DMS79 (cell line): Measurements from ENCODE around the gene MESP1.

ENCODE experiments used
- DNase-seq: peaks from one replicate; lab custom pipeline; 2025; lab: John Stamatoyannopoulos, UW

MESP1 gene

DNA sequence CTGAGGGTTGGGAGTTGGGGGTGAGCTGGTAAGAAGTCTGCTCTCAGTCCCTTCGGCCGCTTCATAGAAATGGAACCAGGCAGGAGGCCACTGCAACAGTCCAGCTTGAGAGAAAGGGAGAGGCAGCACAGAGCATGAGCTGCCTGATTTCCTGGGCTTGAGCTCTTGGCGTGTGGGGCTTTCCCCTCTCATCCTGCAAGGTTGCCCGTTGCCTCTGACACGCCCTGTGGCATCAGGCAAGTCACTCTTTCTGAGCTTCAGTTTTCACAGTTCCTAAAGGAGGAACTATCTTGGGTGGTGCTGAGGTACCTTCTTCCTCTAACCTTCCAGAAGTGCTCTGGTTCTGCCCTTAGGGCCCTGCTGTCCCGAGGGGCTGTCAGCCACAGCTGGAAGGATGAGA lies 30.0 kb upstream of the MESP1 start:
- DNase-seq, result no peak

DNA sequence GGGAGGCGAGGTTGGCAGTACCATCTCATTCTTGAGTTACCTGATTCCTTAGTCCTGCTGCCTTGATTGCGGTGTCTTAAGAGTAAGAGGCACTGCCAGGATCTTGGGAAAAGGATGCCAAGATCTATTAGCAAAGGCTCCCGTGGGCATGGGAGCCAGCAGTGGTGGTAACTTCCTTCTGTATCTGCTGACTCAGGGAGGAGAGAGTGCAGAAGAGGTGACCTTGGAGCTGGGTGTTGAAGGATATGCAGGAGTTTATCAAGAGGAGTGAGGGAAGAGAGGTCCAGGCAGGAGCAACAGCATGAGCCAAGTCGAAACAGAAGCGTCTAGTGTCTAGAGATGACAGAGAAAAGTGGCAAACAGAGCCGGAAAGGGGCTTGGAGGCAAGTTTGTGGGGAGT lies 29.6 kb upstream of the MESP1 start:
- no peak for DNase-seq

DNA sequence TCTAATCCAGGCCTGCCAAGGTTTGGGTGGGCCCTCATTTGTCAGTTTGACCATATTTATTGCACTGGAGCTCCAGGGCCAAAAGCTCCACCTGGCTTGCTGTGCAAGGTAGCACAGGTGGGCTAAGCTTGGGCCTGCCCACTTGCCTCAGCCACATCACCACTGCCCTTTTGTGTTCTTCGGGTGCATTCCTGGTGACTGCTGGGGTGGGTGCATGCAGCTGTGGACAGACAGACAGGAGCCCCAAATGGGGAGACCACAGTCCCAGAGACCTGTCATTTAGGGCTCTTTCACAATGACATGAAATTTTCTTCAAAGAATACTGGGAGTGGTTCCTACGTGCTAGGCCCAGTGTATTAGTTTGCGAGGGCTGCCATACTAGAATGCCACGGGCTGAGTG lies 27.8 kb upstream of the MESP1 start:
- no peak for DNase-seq

DNA sequence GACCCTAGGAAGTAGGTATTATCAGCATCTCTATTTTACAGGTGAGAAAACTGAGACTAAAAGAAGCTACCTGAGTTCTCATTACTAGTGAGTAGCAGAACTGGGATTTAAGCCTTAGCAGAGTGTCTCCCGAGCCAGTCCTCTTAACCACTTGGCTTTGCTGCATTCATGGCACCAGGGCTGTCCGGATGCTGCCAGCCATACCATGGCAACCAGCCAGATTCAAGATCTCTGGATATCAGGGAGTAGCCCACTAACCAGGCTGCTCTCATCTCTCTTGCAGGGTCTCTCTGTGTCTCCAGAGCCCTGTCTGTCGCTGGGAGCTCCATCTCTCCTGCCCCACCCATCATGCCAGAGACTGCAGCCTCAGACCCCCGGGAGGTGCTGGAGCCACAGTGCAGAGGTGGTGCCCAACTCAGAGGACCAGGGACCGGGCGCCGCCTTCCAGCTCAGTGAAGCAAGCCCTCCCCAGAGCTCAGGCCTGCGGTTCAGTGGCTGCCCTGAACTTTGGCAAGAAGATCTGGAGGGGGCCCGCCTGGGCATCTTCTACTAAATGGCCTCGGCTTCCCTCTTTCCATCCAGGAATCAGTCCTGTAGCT lies 26.8 kb upstream of the MESP1 start:
- DNase-seq, result no peak

DNA sequence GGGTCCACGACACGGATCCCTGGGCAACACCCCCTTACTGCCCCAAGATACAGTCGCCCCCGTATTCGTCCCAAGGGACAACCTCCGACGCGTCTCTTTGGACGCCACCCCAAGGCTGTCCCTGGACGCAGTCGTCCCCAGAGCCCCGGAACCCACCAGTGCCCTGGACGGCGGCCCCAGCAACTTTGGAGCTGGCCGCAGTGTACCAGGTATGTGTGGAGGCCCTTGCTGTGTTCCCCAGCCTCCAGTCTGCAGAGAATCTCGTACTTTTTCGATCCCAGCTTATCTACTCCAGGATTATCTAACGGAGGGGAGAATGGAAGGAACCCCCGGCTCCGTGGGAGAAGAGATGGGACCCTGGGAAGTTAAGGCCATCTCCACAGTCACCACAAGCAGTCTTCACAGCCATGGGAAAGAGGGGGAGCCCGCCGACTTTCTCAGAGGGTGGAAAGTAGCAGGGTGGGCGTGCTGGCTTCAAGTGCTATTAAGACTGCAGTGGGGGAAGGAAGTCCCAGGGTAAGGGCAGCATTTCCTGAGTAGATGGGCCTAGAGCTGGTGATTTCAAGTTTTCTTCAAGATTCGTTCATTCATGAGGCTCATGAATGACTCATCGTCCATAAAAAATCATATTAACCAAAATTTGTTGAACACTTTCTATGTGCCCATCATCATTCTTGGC lies 26.2 kb upstream of the MESP1 start:
- DNase-seq, result no peak

DNA sequence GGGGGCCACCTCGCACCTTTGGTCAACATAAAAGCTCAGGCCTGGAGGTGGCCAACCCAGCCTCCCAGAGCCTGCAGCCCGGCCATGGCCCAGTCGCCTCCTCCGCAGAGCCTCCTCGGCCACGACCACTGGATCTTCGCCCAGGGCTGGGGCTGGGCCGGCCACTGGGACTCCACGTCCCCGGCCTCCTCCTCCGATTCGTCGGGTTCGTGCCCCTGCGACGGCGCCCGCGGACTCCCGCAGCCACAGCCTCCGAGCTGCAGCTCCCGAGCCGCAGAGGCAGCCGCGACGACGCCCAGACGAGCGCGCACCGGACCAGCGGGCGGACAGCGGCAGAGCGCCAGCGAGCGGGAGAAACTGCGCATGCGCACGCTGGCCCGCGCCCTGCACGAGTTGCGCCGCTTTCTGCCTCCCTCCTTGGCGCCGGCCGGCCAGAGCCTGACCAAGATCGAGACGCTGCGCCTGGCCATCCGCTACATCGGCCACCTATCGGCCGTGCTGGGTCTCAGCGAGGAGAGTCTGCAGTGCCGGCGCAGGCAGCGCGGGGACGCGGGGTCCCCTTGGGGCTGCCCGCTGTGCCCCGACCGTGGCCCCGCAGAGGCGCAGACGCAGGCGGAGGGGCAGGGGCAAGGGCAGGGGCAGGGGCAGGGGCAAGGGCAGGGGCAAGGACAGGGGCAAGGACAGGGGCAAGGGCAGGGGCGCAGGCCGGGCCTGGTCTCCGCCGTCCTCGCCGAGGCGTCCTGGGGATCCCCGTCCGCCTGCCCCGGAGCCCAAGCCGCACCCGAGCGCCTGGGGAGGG lies 25.4 kb upstream of the MESP1 start, which contains the start of gene MESP2:
Gene MESP2 (plus strand): TSS at position 59 of the 799 bp plus-strand sequence. CDS start 26 bp downstream, at position 85.
- no peak for DNase-seq

DNA sequence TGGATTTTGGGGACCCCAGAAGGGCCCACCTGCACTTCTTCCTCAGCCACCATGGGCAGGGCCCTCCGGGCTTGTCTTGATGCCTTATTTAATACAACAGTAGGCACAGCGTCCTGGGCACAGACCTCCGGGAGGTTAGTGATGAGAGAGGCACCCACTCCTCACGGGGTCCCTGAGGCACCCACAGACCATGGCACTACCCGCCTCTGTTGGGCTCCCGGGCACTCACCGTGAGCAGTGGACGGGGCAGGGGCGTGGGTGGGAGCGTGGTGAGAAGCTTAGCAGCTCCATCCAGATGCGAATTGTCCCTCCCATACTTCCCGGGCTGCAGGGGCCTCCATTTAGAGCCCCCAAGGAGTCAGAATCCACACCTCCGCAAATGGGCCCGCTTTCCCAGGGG lies 24.8 kb upstream of the MESP1 start:
- no peak for DNase-seq

DNA sequence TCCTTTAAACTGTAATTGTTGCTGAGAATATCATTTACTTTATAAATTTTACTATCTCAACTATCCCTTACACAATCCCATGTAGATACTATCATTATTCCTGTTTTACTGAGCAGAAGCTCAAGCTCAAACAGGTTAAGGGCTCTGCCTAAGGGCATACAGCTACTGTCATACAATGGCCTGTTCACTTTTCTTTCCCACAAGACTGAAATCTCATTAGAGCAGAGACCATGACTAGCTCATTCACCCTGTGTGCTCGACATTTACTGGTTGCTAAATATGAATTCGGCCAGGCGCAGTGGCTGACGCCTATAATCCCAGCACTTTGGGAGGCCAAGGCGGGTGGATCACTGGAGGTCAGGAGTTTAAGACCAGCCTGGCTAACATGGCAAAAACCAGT lies 23.4 kb upstream of the MESP1 start:
- DNase-seq, result no peak

DNA sequence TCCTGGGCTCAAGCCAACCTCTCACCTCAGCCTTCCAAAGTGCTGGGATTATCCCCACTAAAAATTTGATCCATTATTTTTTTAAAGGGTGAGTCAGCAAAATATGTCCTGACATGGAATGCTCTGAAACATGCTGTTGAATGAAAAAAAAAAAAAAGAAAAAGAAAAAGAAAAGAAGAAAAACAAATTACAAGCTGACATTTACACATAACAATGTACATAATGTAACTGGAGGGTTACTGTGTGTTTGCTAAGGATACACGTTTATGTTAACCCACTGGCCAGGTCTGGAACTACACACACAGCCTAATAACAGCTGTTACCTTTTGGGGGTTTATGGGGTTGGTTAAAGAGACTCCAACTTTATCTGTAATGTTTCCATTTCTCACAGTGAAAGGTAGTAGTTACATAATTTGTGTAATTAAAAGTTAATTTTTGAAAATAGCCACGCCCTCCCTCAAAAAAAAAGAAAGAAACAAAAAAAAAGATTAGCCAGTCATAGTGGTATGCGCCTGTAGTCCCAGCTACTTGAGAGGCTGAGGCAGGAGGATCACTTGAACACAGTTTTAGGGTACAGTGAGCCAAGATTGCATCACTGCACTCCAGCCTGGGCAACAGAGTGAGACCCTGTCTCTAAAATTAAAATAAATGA lies 22.0 kb upstream of the MESP1 start:
- no peak for DNase-seq

DNA sequence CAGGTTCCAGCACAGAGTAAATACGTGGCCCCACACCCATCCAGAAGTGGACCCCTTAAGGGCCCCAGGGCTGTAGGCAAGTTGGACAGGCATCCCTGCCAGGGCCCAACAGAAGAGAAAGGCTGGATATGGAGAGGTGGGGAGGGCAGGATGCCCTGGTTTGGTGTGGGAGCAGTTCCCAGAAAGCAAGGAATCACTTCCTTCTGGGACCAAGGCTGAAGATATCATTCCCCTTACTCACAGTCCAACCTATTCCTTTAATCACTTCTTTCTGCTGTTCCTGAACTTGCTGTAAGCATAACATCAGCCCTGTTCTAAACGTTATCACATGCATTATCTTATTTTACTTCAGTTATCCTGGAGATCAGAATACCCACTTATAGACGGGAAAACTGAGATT lies 19.0 kb upstream of the MESP1 start:
- DNase-seq, result no peak

DNA sequence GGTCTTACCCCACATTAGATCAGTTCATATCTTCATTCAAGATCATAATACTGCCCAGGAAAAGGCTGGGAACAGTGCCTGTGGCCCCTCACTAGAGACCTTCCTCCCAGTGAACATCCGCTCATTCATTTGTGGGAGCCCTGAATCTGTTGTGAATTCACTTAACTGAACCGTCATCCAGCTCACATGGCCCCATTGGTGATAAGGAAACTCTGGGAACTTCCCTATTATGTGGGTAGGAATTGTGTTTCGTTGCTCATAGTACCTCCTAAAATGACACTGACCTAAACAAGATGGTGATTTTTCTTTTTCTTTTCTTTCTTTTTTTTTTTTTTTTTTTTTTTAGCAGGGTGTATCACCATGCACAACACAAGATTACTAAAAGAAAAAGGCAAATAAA lies 18.3 kb upstream of the MESP1 start:
- DNase-seq, result no peak

DNA sequence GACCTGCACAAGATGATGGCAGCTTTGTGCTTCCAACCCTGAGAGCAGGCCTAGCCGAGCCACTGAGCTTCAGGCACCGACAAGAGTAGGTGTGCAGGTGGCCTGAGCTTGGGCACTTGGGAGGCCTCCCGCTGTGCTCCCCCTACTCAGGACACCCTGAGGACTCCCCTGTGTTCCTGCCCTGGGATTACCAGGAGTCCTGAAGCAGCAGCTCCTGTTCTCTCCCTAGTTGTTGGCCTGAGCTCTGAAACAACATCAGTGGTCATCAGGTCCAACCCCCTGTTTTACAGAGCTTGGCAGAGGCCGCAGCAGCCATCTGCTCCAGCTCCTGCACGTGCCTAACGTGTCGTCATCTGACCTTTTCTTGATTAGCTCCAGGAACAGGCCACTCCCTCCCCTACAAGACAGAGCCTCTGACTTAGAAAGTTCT lies 17.0 kb upstream of the MESP1 start:
- DNase-seq, result no peak

DNA sequence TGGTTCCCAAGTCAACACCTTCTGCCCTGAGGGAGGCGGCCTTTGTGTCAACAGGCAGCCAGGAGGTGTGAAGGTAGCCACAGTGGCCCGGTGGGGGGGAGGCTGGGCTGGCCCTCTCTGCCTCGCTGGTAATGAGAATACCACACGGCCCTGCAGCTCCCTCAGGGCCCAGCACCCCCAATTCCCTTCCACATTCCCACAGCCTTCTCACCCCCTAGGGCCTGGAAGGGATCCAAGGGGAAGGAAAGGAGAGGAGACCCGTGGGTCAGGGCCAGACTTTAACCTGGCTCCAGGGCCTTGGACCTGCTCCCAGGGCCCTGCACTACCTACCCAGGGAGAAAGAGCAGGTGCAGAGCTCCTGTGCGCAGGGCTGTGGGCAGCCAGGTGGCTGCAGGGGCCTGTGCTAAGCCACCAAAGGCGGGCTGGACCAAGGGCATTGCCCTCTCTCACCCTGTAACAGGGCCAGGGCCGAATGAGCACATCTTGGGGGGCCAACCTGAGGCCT lies 16.4 kb upstream of the MESP1 start:
- no peak for DNase-seq

DNA sequence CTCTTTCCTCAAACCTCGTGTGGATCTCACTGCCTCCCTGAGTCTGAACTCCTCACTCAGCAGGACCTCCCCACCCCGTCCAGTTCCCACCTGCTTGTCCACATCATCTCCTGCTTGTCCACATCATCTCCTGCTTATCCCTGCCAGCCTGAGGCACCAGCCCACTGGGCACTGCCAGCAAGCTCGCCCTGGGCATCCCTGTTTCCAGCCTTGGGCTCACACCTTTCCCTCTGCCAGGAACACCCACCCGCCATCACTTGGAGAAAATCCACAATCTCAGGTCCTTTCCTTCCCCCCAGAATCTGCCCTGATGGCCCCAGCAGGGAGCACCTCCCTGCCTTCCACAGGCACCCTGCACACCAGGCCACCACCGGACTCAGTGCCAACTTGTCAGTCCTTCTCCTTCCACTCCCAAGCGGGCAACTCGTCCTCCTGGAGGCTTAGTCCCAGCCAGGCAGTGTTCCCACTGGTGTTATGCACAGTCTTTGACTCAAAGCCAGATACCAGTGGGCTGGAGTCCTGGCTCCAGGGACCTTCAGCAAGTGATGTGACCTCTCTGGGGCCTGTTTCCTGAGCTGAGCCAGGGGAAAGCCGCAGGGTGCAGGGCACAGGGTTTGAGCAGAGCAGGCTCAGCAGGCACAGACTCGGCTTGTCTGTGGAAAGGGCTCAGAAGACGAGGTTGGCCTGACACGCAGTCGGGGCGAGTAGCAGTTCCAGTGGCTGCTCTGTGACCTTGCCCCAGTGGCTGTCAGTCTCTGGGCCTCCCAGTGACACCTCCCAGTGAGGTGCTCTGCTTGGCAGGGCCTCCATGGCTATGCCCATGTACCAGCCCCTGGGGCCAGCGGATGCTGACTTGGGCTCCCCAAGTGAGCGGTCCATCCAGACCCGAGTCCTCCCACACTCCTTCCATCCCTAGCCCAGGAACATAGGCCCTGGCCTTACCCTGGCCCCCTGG lies 15.6 kb upstream of the MESP1 start:
- DNase-seq, result no peak

DNA sequence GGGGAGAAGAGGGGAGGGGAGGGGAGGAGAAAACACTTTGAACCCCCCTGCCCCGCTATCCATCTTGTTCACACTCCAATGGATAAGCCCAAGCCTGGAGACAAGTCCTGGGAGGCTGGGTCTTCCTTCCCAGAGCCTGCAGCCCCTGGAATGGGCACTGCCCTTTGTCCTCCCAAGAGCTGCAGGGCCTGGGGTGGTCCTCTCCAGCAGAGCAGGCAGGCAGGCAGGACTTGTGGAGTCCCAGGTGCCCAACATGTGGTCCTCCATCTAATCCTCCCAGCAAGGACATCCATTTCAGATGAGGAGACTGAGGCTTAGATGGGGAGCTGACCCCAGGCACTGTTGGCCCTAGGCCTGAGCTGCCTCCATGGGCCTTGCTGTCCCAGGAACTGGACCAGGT lies 14.6 kb upstream of the MESP1 start:
- DNase-seq, result no peak

DNA sequence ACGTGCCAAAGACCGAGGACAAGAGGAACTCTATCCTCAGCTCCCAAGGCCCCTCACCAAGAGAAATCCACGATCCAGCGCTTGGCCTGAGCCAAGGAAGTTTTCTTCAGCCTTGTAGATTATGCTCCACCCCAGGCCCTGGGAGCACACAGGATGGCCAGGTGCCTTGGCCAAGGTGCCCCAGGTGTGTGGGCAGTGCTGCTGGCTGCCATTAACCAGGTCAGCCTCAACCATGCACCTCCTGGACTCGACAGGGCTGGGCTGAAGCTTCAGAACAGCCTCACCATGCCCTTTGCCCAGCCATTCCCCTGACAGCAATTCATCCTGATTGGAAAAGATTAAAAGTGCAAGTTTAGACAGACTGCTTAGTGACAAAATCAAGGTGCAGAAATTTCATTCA lies 10.9 kb upstream of the MESP1 start:
- DNase-seq, result no peak

DNA sequence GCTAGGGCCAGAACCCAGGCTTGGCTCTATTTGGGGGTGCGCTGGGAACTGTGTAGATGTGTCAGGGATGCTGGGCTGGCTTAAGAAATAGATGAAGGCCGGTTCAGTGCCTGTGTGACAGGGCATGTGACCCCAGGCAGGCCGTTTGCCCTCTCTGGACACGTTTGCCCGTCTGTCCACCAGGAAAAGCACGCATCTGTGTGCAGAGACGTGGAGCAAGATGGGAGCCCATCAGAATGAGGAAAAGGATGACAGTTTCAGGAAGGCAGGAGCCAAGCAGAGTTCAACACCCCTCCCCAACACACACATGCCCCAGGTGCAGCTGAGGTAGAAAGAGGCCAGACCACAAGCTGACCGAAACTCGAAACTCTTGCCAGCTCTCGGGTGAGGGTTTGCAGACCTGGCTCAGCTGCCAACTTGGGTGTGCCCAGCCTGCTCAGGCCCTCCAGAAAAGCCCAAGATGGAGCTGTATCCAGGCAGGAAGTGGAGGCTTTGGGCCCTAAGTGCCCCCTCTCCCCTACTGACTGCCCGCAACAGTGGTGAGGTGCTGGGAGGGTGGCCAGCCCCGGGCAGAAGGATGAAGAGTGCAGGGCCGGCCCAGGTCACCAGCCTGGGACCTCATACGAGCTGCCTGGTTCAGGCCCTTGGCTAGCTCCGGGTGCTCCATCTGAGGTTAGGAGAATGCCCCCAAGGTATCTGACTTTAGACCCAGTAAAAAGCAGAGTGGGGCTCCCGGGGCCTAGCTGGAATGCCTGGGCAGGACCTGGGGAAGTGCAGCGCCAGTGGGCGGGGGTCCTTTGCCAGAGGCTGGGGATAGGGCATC lies 10.2 kb upstream of the MESP1 start:
- no peak for DNase-seq

DNA sequence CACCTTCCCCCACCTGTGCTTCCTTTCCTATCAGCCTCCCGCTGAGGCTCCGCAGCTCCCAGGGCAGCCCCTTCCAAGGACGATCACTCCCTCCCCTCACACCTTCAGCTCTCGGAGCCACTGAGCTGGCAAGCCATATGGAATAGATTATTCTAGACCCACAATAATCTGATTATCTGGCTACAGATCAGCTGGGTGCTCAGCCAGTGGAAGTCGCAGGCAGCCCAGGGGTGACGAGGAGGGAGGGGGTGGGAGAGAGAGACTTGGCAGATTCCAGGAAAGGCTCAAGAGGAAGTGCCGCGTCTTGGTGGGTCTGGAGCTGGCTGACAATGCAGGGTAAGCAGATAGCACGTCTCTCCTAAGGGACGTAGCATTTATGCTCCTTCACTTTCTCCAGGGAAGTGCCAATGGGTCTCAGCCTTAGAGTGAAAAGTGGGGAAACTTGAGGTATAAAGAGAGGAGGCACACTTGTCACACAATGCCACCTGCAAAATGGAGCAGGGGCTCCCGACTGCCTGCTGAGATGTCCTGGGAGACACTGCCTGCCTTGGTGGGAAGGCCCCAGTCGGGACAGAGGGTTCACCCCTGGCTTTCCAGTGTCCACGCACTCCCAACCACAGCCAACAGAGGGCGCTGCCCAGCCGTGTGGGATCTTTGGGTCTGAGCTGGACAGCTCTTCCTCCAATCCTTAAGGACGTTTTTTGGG lies 9.4 kb upstream of the MESP1 start:
- peak; percentile 22 for DNase-seq

DNA sequence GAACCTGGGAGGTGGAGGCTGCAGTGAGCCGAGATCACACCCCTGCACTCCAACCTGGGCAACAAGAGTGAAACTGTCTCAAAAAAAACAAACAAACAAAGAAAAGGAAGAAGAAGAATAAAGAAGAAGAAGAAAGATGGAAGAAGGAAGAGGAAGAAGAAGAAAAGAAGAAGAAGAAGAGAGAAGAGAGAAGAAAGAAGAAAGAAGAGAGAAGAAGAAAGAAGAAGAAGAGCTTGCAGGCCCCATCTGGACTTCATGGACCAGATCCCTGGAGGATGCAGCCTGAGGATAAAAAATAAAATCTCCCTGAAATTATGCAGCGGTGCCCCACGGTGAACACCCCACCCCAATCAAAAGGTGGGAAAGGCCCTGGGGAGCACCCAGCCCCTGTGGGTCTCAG lies 8.8 kb upstream of the MESP1 start:
- no peak for DNase-seq

DNA sequence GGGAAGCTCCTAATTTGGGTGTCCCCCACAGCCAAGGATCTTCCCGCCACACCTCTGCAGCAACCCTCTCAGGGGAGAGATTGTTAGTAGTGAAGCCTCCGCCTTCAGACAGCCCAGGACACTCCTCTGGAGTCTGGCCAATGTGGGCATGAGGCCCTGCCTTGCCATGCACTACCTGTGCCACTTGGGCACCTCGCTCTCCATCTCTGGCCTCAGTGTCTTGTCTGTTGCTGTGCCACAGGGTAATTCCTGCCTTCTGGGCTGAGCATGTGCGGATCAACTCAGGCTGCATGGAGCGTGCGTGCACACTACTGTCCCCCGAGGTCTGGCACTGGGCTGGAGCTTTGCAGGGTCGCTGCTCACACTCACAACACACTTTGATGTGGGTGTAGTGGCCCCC lies 7.9 kb upstream of the MESP1 start:
- no peak for DNase-seq
